Activated T-cell treated with anti-CD3 and anti-CD28 coated beads for 4 hours (primary cell): ENCODE measurements around the gene MOGAT1.
"Not testable (repeated sequence)": the region's sequence is repeated elsewhere in the genome, so short reads cannot be mapped to it uniquely, and the experiment has no call there.

Experiments
- DNase-seq: peaks from one replicate; pipeline ENCODE4 v3.0.0-alpha.2; 2020

The MOGAT1 gene

DNA sequence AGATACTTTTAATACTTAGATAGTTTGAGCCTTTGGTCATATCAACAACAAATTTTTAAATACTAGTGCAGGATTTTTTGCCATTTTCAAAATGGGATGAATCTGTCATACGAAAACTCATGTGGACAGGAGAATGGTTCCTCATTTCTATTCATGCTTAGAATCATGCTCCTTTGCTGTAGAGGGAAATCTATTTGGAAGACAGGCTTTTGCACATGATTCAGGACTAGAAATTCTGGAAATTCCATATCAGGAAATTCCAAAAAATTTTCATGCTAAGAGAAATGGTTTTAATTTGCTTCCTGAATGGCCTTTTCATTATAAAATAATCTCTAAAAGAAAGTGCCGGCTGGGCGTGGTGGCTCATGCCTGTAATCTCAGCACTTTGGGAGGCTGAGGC, 39.3 kb downstream of the MOGAT1 start:
- no peak for DNase-seq

- DNase-seq = no peak
These were observed 40.0 kb downstream of the MOGAT1 start for GRCh38 chr2:222711315-222711940.

GRCh38 chr2:222713002-222713401, 41.5 kb downstream of the MOGAT1 start:
- no peak for DNase-seq

DNA sequence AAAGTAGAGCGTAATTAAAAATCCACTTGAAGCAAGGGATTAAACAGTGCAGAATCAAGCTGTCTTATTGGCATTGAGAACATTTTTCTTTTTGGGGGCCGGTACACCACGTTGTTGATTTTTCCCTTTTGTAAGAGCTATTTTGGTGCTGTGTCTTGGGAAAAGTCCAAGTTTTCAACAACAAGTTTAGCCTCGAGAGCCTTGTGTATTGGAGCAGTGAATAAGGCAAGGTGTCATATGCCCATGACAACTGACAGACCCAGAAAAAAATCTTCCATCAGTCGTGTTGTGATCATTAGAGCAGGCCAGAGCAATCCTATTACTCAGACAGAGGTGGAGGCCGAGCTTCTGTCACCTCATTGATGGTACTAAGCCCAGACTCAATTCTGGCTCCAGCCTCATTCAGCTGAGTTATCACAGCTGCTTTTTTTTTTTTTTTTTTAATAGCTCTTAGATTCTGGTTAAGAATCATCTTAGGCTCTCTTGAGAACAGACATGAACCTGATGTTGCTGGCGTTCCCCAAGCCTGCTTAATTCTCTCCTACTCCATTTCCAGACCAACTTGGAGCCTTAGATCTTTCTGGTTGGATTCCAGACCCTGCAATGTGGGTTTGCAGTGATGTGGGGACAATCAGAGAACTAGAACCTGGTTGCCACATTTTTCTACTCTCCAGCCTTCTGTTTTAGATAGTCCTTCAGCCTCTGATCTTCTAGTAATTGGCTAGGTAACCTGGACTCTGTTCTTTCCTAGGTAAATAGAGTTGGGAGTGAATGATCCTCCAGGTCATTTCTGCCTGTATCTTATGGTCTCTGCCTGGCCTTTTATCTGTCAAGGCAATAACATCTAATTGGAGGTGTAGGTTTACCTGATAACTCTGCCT, 43.1 kb downstream of the MOGAT1 start:
- DNase-seq = no peak

- no peak for DNase-seq
These were observed 44.3 kb downstream of the MOGAT1 start for GRCh38 chr2:222715742-222716141.

DNA sequence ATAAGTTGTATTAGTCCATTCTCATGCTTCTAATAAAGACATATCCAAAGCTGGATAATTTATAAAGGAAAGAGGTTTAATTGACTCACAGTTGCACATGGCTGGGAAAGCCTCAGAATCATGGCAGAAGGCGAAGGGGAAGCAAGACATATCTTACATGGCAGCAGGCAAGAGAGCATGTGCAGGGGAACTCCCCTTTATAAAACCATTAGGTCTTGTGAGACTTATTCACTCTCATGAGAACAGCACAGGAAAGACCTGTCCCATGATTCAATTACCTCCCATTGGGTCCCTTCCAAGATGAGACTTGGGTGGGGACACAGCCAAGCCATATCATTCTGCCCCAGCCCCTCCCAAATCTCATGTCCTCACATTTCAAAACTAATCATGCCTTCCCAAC, 48.3 kb downstream of the MOGAT1 start:
- not testable (repeated sequence) for DNase-seq

DNA sequence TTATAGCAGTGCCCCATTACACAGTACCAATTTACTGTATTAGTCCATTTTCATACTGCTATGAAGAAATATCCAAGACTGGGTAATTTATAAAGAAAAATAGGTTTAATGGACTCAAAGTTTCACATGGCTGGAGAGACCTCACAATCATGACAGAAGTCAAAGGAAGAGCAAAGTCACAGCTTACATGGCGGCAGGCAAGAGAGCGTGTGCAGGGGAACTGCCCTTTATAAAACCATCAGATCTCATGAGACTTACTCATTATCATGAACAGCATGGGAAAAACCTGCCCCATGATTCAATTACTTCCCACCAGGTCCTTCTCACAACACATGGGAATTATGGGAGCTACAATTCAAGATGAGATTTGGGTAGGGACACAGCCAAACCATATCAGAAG, 50.1 kb downstream of the MOGAT1 start:
- not testable (repeated sequence) for DNase-seq

- DNase-seq = no peak
These were observed 51.0 kb downstream of the MOGAT1 start for GRCh38 chr2:222722327-222722946.

DNA sequence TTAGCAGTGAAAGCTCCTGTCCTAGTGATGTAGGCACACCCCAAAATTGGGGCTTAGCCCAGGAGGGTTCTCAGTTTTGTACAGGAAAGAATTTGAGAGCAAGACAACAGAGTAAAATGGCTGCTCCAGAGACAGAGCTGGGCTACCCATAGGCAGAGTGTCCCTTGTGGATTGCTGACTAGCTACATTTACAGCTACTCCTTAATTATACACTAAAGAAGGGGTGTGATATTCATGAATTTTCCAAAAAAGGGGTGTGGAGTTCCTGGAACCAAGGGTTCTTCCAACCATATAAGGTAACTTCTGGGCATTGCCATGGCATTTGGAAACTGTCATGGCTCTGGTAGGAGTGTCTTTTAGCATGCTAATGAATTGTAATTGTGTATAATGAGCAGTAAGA, 52.8 kb downstream of the MOGAT1 start:
- DNase-seq = no peak

- no peak for DNase-seq
These were observed 57.2 kb downstream of the MOGAT1 start for GRCh38 chr2:222728621-222729020.

DNA sequence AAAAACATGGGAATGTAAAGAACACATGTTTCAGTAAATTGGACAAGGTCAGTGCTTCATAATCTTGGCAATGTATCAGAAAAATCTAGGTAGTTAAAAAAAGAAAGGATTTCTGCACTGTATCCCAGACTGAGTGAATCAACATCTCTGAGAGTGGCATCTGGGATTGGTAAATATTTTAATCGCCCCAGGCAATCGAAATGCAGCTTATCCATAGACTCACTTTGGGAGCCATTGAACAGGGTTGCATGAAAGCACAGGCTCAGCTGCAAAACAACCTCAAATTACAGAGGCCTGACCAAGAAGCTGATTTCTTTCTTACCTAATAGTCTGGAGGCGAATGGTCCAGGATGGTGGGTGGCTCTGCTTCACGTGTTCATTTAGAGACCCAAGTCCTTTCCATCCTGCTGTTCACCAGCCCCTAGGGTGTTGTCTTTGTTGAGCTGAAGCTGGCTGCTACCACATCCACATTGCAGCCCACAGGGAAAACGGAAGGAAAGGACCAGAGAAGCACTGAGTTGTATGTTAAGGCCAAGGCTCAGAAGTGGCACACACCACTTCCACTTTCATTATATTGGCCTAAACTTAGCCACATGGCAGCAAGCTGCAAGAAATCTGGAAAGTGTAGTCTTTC, 59.0 kb downstream of the MOGAT1 start:
- no peak for DNase-seq

DNA sequence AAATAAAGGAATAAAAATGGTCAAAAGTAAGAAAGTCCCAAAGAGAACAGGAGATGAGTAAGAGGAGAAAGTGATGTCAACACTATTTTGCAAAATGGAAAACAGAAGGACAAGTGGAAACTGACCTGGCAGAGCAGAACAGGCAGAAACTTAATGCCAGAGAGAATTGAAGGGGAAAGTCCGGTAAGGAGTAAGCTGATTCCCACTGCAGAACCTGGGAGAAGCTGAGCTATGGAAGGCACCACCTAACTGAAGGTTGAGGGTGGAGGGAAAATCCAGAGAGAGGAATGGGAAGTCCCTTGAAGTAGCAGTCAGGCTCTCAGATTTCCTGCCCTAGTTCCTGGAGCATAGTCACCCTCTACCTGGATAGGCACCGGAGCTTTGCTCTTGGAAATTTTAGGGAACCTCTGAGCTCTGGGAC, 59.8 kb downstream of the MOGAT1 start:
- no peak for DNase-seq

DNA sequence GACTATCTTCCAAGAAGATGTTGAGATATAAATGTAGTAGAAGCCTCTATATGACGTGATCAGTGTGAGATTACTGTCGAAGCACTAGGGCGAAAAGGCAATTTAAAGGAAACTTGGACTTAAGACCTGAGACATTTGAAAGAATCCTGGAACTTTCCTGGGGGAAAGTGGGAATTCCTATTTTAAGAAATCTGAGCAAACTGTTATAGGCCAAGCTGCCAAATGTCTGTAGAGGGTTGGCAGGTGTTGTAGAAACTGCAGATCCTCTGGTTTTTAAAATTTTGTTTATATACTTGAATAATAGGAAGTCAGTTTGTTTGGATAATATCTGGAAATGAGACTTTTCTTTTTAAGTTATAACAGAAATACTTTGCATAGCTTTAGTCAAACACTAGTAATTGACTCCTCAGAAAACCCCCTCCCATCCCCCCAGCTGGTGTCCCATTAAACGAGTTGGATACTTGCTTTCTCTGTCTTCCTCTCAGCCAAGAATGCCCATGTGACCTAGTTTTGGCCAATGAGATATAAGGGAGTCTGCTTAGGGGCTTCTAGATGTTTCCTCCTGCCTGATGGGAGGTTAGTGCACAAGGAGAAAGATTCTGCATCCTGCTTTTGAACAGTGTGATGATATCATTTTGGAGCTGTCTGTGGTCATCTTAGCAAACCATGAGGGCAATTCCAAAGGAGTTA, 61.2 kb downstream of the MOGAT1 start:
- DNase-seq = no peak

- DNase-seq = no peak
These were observed 62.0 kb downstream of the MOGAT1 start for GRCh38 chr2:222733470-222733845.

DNA sequence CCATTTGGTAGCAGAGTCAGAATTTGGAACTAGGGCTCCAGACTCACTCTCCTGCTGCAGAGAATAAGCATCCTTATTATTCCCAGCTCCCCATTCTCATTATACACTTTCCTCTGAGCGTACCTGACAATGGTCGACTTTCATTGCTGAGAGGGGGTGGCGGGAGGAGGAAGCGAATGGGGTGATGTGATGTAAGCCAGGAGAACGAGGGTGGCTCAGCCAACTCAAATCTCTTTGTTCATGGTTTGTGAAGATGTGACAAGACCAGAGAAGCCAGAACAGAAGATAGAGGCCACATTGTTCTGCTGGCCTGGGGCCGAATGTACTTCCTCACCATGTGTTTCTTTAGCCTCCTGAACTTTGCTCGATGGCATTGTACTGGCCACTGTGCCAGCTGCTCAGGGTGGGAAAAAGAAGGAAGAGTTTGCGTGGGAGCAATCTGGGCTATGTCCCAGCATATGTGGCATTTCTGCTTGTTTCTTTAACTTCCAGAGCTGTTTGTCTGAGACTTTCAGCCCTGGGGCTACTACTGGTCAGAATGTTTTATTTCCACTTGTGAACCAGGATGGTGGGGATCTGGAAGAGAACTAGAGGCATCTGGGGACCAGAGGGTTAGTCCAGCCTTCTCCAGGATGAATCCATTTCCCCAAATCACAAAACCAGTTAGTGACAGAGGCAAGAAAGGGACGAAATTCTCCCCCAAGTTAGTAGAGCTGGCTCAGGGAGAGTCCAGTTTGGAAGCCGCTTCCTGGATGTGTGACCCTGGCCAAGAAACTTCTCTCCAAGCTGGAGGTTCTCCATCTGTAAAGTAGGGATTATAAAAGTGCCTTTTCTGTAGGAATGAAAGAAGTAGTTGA, 62.6 kb downstream of the MOGAT1 start:
- no peak for DNase-seq

DNA sequence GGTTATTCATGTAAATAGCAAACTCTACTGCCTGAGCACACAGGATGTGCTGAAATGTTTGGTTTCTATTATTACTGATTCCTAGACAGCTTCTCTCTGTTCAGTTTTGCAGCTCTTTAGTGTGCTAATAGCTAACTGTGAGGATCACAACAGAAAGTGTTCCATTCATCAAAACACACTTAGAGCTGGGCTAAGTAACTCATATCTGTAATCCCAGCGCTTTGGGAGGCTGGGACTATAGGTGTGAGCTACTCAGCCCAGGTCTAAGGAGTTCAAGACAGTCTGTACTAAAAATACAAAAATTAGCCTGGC, 63.2 kb downstream of the MOGAT1 start:
- no peak for DNase-seq

GRCh38 chr2:222736301-222736700, 64.8 kb downstream of the MOGAT1 start:
- no peak for DNase-seq

DNA sequence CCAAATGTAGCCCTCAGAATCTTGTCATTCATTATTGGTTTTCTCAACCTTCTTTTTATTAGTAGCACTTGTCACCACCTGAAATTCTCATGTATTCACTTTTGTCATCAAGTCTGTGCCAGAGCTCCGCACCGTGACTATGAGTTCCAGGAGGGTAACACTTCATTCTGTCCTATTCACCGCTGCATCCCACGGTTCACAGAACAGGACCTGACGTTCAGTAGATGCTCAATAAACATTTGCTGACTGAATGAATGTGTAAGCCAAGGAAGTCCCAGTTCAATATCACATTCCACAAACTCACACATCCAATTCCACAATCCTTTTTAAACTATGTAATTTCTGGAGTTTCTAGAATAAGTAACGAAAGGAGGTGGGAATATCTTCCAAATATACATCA, 65.5 kb downstream of the MOGAT1 start:
- DNase-seq = no peak

DNA sequence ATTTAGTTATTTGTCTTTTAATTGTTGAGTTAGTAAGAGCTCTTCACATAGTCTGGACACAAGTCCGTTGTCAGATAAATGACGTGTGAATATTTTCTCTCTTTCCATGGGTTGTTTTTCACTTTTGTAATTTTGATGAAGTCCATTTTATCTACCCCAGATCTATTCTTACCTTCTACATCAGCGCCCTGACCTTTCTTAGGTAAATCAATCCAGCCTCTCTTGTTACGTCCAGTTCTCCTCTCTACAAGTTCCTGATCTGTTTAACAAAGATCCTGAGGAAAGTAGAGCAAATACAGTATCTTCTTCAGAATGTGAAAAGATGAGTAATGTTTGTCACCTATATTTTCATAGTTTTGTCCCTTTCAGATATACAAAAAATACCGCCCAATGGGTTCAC, 66.9 kb downstream of the MOGAT1 start:
- no peak for DNase-seq

DNA sequence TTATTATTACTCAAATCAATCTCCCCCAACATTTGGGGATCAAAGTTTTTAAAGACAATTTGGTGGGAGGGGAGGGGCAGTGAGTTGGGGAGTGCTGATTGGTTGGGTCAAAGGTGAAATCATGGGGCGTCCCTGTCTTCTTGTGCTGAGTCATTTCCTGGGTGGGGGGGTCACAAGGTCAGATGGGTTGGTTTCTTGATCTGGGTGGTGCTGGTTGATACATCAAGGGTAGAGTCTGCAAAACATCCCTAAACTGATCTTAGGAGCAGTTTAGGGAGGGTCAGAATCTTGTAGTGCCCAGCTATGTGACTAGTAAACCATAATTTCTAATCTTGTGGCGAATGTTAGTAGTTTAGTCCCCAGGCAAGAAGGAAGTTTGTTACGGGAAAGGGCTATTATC, 67.4 kb downstream of the MOGAT1 start:
- no peak for DNase-seq

- DNase-seq = no peak
These were observed 68.5 kb downstream of the MOGAT1 start for GRCh38 chr2:222739939-222740338.

DNA sequence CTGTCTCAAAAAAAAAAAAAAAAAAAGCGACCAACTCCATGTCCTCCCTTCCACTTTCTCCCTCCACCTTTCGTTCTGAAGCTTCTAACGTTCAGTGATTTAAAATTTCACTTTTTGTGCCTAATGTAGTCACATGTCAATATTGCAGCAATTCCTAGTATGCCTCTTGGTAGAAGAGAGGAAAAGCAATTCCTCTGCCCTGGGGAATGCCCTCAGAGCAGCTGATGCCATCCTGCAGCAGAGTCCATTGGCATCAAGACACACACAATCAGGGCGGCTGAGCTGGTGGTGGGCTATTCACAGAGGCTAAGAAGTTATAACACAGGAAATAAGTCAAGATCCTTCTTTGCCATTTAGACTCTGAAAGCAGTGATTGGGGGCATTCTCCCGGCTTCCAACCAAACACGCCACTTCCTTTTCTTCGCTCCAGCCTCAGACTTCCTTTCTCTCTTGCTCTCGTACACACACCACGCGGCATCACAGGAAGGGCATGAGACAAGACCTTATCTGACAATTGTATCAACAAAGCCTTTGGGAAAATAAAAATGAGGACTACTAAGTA, 71.9 kb downstream of the MOGAT1 start:
- no peak for DNase-seq
